GM12873 (cell line): ENCODE data around the gene THOP1.

Source experiments
- TF ChIP-seq, protein P1 (sequence below): IDR thresholded peaks from 2 replicates; pipeline ENCODE4 v1.5.1; 2012; ENCODE audit warnings: low read depth, mild to moderate bottlenecking, moderate library complexity, low read length, control low read depth; ENCODE audit not compliant: insufficient read depth; ENCODE audit errors: missing control alignments

The THOP1 gene

DNA sequence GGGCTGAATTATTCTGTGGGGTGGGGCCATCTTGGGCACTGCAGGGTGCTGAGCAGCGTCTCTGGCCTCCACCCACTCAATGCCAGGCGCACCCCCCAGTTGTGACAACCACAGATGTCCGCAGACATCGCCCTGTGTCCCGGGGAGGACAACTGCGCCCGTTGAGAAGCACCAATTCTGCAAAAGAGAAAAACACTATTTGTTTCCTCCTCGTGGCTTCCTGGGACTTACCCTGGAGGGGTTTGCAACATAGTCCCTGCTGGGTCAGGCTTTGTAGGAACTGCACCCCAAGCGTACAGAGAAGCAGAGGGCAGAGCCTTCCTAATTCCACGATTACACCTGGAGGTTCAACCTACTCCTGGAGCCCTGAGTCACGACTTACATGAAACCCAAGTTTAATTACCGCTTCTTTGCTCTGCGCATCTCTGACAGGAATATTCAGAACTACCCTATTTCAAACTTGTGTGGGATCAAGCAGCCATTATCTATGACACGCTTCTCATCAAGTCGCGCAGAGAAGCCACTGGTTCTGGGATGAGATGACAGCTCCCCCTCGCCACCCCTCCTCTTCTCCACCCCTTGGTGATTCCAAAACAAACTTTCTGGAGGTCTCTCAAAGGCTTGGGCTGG, 34.4 kb upstream of the THOP1 start:
- TF ChIP-seq, protein P1, sequence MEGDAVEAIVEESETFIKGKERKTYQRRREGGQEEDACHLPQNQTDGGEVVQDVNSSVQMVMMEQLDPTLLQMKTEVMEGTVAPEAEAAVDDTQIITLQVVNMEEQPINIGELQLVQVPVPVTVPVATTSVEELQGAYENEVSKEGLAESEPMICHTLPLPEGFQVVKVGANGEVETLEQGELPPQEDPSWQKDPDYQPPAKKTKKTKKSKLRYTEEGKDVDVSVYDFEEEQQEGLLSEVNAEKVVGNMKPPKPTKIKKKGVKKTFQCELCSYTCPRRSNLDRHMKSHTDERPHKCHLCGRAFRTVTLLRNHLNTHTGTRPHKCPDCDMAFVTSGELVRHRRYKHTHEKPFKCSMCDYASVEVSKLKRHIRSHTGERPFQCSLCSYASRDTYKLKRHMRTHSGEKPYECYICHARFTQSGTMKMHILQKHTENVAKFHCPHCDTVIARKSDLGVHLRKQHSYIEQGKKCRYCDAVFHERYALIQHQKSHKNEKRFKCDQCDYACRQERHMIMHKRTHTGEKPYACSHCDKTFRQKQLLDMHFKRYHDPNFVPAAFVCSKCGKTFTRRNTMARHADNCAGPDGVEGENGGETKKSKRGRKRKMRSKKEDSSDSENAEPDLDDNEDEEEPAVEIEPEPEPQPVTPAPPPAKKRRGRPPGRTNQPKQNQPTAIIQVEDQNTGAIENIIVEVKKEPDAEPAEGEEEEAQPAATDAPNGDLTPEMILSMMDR: no peak

DNA sequence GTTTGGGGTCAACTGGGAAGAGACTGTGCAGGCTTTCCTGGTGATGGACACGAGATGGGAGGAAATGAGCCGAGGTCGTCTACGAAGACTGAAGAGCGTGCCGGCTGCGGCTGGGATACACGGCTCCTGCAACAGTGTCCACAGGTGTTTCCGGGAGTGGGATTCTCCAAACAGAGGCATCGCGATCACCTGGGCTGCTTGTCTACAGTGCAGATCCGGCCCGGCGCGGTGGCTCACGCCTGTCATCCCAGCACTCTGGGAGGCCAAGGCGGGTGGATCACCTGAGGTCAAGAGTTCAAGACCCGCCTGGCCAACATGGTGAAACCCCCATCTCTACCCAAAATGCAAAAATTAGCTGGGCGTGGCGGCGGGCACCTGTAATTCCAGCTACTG, 33.9 kb upstream of the THOP1 start:
- TF ChIP-seq, protein P1: no peak

DNA sequence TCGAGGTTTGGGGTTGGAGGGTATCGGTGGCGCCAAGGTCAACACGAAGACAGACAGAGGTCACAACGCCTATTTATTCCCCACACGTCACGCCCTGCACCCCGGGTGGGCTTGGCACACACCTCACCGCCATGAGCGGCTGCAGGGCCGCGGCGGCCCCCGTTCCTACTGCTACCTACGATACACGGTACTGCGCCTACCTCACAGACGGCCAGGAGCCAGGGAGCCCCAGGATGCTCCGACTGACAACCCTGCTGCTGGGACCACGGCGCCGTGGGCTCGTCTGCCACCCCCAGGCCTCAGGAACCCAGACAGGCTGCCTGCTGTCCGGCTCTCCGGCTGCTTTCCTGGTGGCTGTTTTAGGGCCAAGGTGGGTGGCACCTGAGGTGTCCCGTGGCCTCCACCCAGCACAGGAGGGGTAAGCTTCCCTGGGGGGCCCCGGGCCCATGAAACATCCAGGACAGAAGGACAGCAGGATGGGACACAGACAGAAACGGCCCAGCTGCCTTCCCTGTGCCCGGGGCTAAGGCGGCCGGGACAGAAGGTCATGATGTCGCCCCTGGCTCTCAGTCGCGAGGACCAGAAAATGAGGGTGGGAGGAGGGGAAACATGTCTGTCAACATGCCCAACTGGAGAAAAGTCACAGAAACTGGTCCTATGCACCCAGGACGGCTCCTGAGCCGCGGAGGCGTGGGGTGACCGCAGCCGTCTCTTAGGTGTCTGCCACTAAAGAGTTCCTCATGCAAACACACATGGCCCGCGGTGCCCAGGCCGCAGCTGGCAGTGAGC, 30.4 kb upstream of the THOP1 start:
- TF ChIP-seq, protein P1: no peak

DNA sequence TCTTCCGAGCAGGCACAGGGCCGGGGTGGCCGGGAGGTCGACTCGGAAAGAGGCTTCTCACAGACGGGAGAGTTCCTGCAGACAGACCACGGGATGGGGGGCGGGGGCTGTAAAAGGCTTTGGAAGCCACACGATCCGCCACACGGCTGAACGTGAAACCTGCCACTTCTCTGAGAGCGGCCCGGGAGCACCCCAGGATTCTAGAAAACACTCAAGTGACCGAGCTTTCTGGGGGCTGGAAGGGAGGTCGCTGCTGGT, 29.9 kb upstream of the THOP1 start:
- TF ChIP-seq, protein P1: no peak

DNA sequence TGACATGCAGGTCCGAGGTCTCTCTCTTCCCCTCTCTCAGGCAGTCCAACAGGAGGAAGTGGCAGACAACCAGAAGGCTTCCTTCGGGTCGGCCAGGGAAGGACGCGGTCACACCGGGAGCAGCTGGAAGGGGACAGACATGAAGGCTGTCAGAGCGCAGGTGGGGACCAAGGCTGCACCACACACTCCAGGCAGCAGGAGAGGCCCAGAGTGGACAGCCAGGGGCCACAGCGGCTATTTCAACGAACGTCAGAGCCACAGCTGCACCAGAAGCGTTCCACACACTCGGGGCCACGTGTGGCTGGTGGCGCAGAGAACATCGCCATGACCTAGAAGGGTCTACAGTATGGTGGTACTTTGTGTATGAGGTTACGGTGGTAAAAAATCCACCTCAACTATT, 29.5 kb upstream of the THOP1 start:
- TF ChIP-seq, protein P1: no peak

DNA sequence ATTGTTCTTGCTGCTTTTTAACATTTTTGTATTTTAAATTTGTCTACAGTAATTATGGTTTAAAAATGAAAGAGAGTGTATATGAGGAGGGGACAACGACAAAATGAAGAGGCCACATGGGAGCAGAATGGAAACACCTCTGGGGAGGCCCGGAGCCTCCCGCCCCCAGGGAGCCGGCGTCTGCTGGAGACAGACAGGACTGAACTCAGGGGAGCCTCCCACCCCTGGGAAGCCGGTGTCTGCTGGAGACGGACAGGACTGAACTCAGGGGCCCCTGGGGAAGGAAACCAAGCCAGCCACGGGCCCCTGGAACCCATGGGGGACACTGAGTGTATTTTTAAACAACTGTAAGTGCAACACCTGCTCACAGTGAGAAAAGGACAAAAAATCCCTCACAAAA, 28.8 kb upstream of the THOP1 start:
- TF ChIP-seq, protein P1: no peak

DNA sequence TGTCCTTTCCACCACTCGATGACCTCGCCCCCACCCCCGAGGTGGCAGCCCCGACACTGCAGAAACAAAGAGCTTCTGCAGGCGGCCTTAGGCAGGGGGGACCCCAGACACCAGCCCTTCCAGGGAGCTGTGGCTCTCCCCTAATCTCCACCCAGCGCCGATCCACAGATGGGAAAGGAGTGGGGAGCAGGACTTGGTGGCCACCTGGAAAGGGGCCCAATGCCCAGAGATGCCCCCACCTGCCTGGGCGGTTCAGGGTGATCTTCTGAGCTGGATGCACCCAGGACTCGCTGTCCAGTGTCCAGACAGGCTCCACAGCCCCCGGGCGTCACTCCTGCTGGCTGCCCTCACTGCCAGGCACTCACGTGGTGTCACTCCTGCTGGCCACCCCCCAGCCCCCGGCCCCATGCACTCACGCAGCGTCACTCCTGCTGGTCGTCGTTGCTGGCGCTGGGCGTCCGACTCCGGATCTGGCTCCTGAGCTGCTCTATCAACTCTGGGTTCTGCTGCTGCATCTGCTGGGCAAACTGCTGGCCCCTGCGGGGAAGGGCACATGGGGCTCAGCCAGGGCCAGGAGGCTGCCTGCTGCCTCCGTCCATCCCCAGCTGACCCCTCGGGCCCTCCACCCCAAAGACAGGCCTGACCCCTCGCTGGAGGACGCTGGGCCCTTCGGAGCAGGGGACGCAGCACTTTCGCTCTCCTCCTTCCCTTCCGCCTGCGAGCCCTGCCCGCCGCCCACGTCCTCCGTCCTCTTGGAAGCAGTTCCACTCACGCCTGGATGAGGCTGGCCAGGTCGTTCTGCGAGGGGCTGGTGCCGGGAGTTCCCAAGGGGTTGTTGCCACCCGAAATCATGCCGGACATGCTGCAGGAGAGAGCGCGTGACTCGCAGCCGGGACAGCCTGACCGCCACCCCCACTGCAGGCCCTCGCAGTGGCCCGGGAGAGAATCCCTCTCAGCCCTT, 28.1 kb upstream of the THOP1 start:
- TF ChIP-seq, protein P1: no peak
